Measurements from ENCODE around the gene NINJ1. TPM values are rescaled to one million over a fixed set of nuclear protein-coding genes. Genes with fewer than 3 reads are reported as not detected.

NINJ1 gene
- total and polyA plus RNA-seq, 2 of the 13 experiments (the other 11 are each of a cell fraction or from before 2014, with no cell fraction given), result 81.2 to 92.1 TPM

DNA sequence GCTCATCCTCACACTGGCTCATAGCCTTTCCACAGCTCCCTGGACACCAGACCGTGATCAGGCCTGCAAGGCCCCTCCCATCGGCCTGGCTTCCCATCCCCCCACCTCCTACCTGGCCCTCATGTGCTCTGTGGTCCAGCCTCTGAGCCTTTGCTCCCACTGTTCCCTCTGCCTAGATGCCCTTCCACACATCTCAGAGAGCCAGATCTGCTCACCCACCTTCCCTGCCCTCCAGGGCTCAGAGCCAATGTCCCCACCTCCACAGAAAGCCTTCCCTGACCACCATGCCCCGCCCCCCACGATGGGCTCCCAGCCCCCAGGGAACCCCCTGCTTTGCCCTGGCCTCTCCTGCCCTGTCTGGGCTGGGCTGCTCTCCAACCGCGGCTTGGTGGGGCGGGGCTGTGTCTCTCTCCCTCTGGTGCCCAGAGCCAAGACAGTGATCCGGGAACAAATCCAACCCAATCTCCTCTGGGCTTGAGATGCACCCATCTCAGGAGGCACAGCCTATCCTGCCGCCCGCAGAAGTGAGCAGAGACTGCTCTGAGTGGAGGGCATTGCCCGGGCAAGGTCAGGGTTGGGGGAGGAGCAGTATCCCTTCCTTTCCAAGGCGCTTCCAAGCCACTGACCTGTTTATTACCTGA lies 1.6 kb downstream of the NINJ1 start (continued):
- TF ChIP-seq, protein P1, sequence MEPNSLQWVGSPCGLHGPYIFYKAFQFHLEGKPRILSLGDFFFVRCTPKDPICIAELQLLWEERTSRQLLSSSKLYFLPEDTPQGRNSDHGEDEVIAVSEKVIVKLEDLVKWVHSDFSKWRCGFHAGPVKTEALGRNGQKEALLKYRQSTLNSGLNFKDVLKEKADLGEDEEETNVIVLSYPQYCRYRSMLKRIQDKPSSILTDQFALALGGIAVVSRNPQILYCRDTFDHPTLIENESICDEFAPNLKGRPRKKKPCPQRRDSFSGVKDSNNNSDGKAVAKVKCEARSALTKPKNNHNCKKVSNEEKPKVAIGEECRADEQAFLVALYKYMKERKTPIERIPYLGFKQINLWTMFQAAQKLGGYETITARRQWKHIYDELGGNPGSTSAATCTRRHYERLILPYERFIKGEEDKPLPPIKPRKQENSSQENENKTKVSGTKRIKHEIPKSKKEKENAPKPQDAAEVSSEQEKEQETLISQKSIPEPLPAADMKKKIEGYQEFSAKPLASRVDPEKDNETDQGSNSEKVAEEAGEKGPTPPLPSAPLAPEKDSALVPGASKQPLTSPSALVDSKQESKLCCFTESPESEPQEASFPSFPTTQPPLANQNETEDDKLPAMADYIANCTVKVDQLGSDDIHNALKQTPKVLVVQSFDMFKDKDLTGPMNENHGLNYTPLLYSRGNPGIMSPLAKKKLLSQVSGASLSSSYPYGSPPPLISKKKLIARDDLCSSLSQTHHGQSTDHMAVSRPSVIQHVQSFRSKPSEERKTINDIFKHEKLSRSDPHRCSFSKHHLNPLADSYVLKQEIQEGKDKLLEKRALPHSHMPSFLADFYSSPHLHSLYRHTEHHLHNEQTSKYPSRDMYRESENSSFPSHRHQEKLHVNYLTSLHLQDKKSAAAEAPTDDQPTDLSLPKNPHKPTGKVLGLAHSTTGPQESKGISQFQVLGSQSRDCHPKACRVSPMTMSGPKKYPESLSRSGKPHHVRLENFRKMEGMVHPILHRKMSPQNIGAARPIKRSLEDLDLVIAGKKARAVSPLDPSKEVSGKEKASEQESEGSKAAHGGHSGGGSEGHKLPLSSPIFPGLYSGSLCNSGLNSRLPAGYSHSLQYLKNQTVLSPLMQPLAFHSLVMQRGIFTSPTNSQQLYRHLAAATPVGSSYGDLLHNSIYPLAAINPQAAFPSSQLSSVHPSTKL (CRISPR knock-in tag; IDR thresholded peaks at IDR 0.05), result no peak
- no peak for TF ChIP-seq ZNF460 (CRISPR knock-in tag; IDR thresholded peaks at IDR 0.05; ENCODE audit: borderline replicate concordance)
- no peak for TF ChIP-seq SRSF9 (IDR thresholded peaks at IDR 0.05; ENCODE audit: borderline replicate concordance, insufficient read depth, low read depth, low read length, poor library complexity, severe bottlenecking)
- no peak; the same call in 1 of the 2 replicates for TF ChIP-seq SALL1 (CRISPR knock-in tag; IDR thresholded peaks at IDR 0.05)
- TF ChIP-seq ZNF652 (CRISPR knock-in tag; IDR thresholded peaks at IDR 0.05; ENCODE audit: borderline replicate concordance, low read depth), result no peak
- no peak for TF ChIP-seq ZNF263 (CRISPR knock-in tag; IDR thresholded peaks at IDR 0.05)
- TF ChIP-seq EEA1 (CRISPR knock-in tag; IDR thresholded peaks at IDR 0.05; ENCODE audit: borderline replicate concordance), result no peak
- 0 out of 2 replicates have a peak, but pooled peaks have one; percentile 2 for TF ChIP-seq ZNF780A (CRISPR knock-in tag; IDR thresholded peaks at IDR 0.05)
- no peak for TF ChIP-seq ZNF878 (CRISPR knock-in tag; IDR thresholded peaks at IDR 0.05)
- no peak for TF ChIP-seq ZC3H4 (CRISPR knock-in tag; IDR thresholded peaks at IDR 0.05; ENCODE audit: borderline replicate concordance)
- TF ChIP-seq, protein P2, sequence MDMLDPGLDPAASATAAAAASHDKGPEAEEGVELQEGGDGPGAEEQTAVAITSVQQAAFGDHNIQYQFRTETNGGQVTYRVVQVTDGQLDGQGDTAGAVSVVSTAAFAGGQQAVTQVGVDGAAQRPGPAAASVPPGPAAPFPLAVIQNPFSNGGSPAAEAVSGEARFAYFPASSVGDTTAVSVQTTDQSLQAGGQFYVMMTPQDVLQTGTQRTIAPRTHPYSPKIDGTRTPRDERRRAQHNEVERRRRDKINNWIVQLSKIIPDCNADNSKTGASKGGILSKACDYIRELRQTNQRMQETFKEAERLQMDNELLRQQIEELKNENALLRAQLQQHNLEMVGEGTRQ (IDR thresholded peaks at IDR 0.05; ENCODE audit: low read depth, low read length), result no peak
- TF ChIP-seq, protein P2 (CRISPR knock-in tag; IDR thresholded peaks at IDR 0.05; ENCODE audit: borderline replicate concordance), result no peak
- TF ChIP-seq, protein P3, sequence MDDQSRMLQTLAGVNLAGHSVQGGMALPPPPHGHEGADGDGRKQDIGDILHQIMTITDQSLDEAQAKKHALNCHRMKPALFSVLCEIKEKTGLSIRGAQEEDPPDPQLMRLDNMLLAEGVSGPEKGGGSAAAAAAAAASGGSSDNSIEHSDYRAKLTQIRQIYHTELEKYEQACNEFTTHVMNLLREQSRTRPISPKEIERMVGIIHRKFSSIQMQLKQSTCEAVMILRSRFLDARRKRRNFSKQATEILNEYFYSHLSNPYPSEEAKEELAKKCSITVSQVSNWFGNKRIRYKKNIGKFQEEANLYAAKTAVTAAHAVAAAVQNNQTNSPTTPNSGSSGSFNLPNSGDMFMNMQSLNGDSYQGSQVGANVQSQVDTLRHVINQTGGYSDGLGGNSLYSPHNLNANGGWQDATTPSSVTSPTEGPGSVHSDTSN (CRISPR knock-in tag; IDR thresholded peaks at IDR 0.05; ENCODE audit: borderline replicate concordance), result no peak
- TF ChIP-seq IRX3 (CRISPR knock-in tag; IDR thresholded peaks at IDR 0.05; ENCODE audit: borderline replicate concordance, low read depth), result no peak
- TF ChIP-seq RARG (CRISPR knock-in tag; IDR thresholded peaks at IDR 0.05; ENCODE audit: low read depth), result no peak
- no peak for TF ChIP-seq ZNF607 (CRISPR knock-in tag; IDR thresholded peaks at IDR 0.05; ENCODE audit: borderline replicate concordance)
- TF ChIP-seq, protein P4, sequence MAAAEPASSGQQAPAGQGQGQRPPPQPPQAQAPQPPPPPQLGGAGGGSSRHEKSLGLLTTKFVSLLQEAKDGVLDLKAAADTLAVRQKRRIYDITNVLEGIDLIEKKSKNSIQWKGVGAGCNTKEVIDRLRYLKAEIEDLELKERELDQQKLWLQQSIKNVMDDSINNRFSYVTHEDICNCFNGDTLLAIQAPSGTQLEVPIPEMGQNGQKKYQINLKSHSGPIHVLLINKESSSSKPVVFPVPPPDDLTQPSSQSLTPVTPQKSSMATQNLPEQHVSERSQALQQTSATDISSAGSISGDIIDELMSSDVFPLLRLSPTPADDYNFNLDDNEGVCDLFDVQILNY (CRISPR knock-in tag; conservative IDR thresholded peaks at IDR 0.05), result no peak
- TF ChIP-seq, protein P5, sequence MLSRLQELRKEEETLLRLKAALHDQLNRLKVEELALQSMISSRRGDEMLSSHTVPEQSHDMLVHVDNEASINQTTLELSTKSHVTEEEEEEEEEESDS (CRISPR knock-in tag; IDR thresholded peaks at IDR 0.05; ENCODE audit: borderline replicate concordance), result no peak
- TF ChIP-seq ZNF790 (CRISPR knock-in tag; IDR thresholded peaks at IDR 0.05; ENCODE audit: borderline replicate concordance), result no peak
- TF ChIP-seq MED8 (CRISPR knock-in tag; IDR thresholded peaks at IDR 0.05; ENCODE audit: insufficient replicate concordance), result no peak
